Liver (tissue), 9 donors: ENCODE data around the gene DYNLT1. TPM values are rescaled to one million over a fixed set of nuclear protein-coding genes. Genes with fewer than 3 reads are reported as not detected.

ENCODE experiments used
- DNase-seq: peaks from one replicate; pipeline ENCODE4 v3.0.0-alpha.2; 2017; ENCODE audit warnings: low spot score
- H3K27ac ChIP-seq, 2 donors: one replicate each; pipeline ENCODE4 v1.7.0; 2013; ENCODE audit warnings: inconsistent platforms in 2 of 2, low read length in 2 of 2, control low read depth in 1 of 2, low read depth in 1 of 2, mild to moderate bottlenecking in 1 of 2
- H3K27me3 ChIP-seq, 4 donors: one replicate each; pipeline versions ENCODE4 v1.6.1 to v1.7.0; 2013; ENCODE audit warnings: low read length in 3 of 4, inconsistent platforms in 1 of 4, mild to moderate bottlenecking in 1 of 4, moderate library complexity in 1 of 4; ENCODE audit not compliant: control insufficient read depth in 4 of 4, insufficient read depth in 4 of 4
- H3K36me3 ChIP-seq, 4 donors: one replicate each; pipeline versions ENCODE4 v1.6.1 to v1.7.0; 2013; ENCODE audit warnings: low read length in 3 of 4, mild to moderate bottlenecking in 3 of 4, low read depth in 1 of 4, moderate library complexity in 1 of 4; ENCODE audit not compliant: control insufficient read depth in 4 of 4, insufficient read depth in 3 of 4
- H3K4me1 ChIP-seq, 4 donors: one replicate each; pipeline versions ENCODE4 v1.6.1 to v1.7.0; 2013; ENCODE audit warnings: low read length in 3 of 4, mild to moderate bottlenecking in 3 of 4, moderate library complexity in 1 of 4; ENCODE audit not compliant: control insufficient read depth in 4 of 4, insufficient read depth in 4 of 4
- H3K4me3 ChIP-seq, 3 donors: one replicate each; pipeline versions ENCODE4 v1.6.1 to v1.7.0; 2013; ENCODE audit warnings: low read length in 3 of 3, control low read depth in 1 of 3, low read depth in 1 of 3, mild to moderate bottlenecking in 1 of 3
- H3K9ac ChIP-seq, 2 donors: one replicate each; pipeline ENCODE4 v1.7.0; 2013; ENCODE audit warnings: low read length in 2 of 2, mild to moderate bottlenecking in 2 of 2, moderate library complexity in 2 of 2, control low read depth in 1 of 2, low read depth in 1 of 2
- H3K9me3 ChIP-seq, 4 donors: one replicate each; pipeline versions ENCODE4 v1.6.1 to v1.7.0; 2013; ENCODE audit warnings: low read length in 3 of 4; ENCODE audit not compliant: control insufficient read depth in 4 of 4
- ATF3 ChIP-seq: IDR thresholded peaks from 2 replicates; pipeline ENCODE4 v1.6.1; 2016; ENCODE audit warnings: antibody characterized with exemption
- CTCF ChIP-seq: fragments of 150-350 bp; IDR thresholded peaks from 2 replicates; pipeline ENCODE4 v1.5.1; 2017; ENCODE audit warnings: improper control_type of control experiment, low read depth, low read length; ENCODE audit not compliant: missing input control
- EGR1 ChIP-seq, 2 donors: IDR thresholded peaks; 2 replicates each; pipeline ENCODE4 v1.6.1; 2016 to 2018; ENCODE audit warnings: antibody characterized with exemption in 2 of 2, low read depth in 2 of 2
- FOXA1 ChIP-seq: IDR thresholded peaks from 2 replicates; pipeline ENCODE4 v1.6.1; 2016; ENCODE audit warnings: antibody characterized with exemption
- FOXA2 ChIP-seq: IDR thresholded peaks from 2 replicates; pipeline ENCODE4 v1.6.1; 2016; ENCODE audit warnings: antibody characterized with exemption
- GABPA ChIP-seq, 2 donors: IDR thresholded peaks in 1 of 2; conservative IDR thresholded peaks in 1 of 2; 2 replicates each; pipeline ENCODE4 v1.6.1; 2016; ENCODE audit warnings: antibody characterized with exemption in 2 of 2, mild to moderate bottlenecking in 1 of 2, moderate library complexity in 1 of 2
- HNF4A ChIP-seq, 2 donors: conservative IDR thresholded peaks; 2 replicates each; pipeline ENCODE4 v1.6.1; 2016; ENCODE audit warnings: antibody characterized with exemption in 2 of 2, mild to moderate bottlenecking in 2 of 2
- HNF4G ChIP-seq: IDR thresholded peaks from 2 replicates; pipeline ENCODE4 v1.6.1; 2016; ENCODE audit warnings: antibody characterized with exemption
- JUND ChIP-seq, 2 donors: IDR thresholded peaks; 2 replicates each; pipeline ENCODE4 v1.6.1; 2016; ENCODE audit warnings: antibody characterized with exemption in 2 of 2
- MAX ChIP-seq: IDR thresholded peaks from 2 replicates; pipeline ENCODE4 v1.6.1; 2016; ENCODE audit warnings: antibody characterized with exemption
- NR2F2 ChIP-seq: IDR thresholded peaks from 2 replicates; pipeline ENCODE4 v1.6.1; 2016; ENCODE audit warnings: antibody characterized with exemption
- RAD21 ChIP-seq, 2 donors: IDR thresholded peaks; 2 replicates each; pipeline ENCODE4 v1.6.1; 2016; ENCODE audit warnings: antibody characterized with exemption in 2 of 2, mild to moderate bottlenecking in 2 of 2
- RXRA ChIP-seq, 2 donors: IDR thresholded peaks; 2 replicates each; pipeline ENCODE4 v1.6.1; 2017 to 2018; ENCODE audit warnings: antibody characterized with exemption in 2 of 2, mild to moderate bottlenecking in 1 of 2
- SP1 ChIP-seq: IDR thresholded peaks from 2 replicates; pipeline ENCODE4 v1.6.1; 2018; ENCODE audit warnings: antibody characterized with exemption, mild to moderate bottlenecking
- YY1 ChIP-seq: IDR thresholded peaks from 2 replicates; pipeline ENCODE4 v1.6.1; 2016; ENCODE audit warnings: antibody characterized with exemption, mild to moderate bottlenecking
- ZBTB33 ChIP-seq: IDR thresholded peaks from 2 replicates; pipeline ENCODE4 v1.6.1; 2016; ENCODE audit warnings: antibody characterized with exemption
- WGBS: extraction: QIAGEN DNeasy Blood & Tissue Kit; methylation state at CpG from one replicate; pipeline ENCODE4 v1.1.7; 2013; 5-methylcytosine and 5-hydroxymethylcytosine counted together
- polyA plus RNA-seq, 2 donors: library from polyadenylated mRNA; stranded (reverse) in 1 of 2; unstranded in 1 of 2; fragments of 200-250 nt in 1 of 2; fragments of >200 nt in 1 of 2; fragmentation: Nextera tagmentation in 1 of 2; extraction: Ambion mirVana in 1 of 2; gene quantifications; one replicate each; pipeline versions ENCODE4 v1.2.1 to v1.2.3, GENCODE V29; 2013 to 2015
- total RNA-seq, 2 donors: library from RNA; depleted of rRNA; stranded (reverse); fragments of >200 nt; gene quantifications; one replicate each; pipeline ENCODE4 v1.2.3, GENCODE V29; 2014
- donor health status: healthy.
- donor health status: healthy.
- donor health status: healthy.
- donor health status: healthy.
- donor health status: healthy.

DYNLT1 gene
- total and polyA plus RNA-seq, 4 donors = 17.7 to 86.9 (median 38.3) TPM

GRCh38 chr6:158595223-158595622, 49.3 kb downstream of the DYNLT1 start:
- Histone ChIP-seq H3K9ac (no peak overlapping the region), H3K4me1 (no peaks in the 10 kb centered on the region), H3K36me3 (peaks cover 4 to 39% (median 21%) of the 10 kb centered on the region in 4 donors), H3K27ac (no peak overlapping the region), H3K4me3 (no peak overlapping the region), H3K9me3 (no peaks in the 10 kb centered on the region), H3K27me3 (no peaks in the 10 kb centered on the region)
- TF ChIP-seq RAD21 (IDR thresholded peaks at IDR 0.05) = peak; percentile 10 to 49
- no peak for TF ChIP-seq EGR1 (IDR thresholded peaks at IDR 0.05; ENCODE audit: low read depth in 2 of 2)
- no peak for TF ChIP-seq ZBTB33
- TF ChIP-seq MAX = no peak
- no peak for TF ChIP-seq GABPA (IDR thresholded peaks at IDR 0.05 in 1 of 2, conservative IDR thresholded peaks at IDR 0.05 in 1 of 2)
- TF ChIP-seq RXRA (IDR thresholded peaks at IDR 0.05) = no peak
- WGBS = 95% methylated on average over 5 of the region's 5 CpGs
- no peak for DNase-seq

- Histone ChIP-seq H3K27ac (no peak overlapping the region), H3K4me1 (no peaks in the 10 kb centered on the region), H3K36me3 (peaks cover 7 to 42% (median 32%) of the 10 kb centered on the region in 4 donors), H3K9me3 (no peaks in the 10 kb centered on the region), H3K9ac (no peak overlapping the region), H3K4me3 (no peak overlapping the region), H3K27me3 (no peaks in the 10 kb centered on the region)
- WGBS = 99% methylated on average over 3 of the region's 3 CpGs
- DNase-seq = no peak
- TF ChIP-seq MAX (no peak), EGR1 (IDR thresholded peaks at IDR 0.05; ENCODE audit: low read depth in 2 of 2) (no peak), FOXA2 (no peak), FOXA1 (no peak), NR2F2 (no peak), RAD21 (IDR thresholded peaks at IDR 0.05) (no peak)
Measured at GRCh38 chr6:158593670-158594069, 50.9 kb downstream of the DYNLT1 start.

- no peak overlapping the region for H3K27ac ChIP-seq
- H3K9me3 ChIP-seq = no peaks in the 10 kb centered on the region
- WGBS = 97% methylated on average over 4 of the region's 4 CpGs
- H3K9ac ChIP-seq = no peak overlapping the region
- no peak overlapping the region for H3K4me3 ChIP-seq
- H3K4me1 ChIP-seq = no peaks in the 10 kb centered on the region
- DNase-seq = no peak
- H3K27me3 ChIP-seq = no peaks in the 10 kb centered on the region
- TF ChIP-seq ATF3 (no peak), NR2F2 (no peak), FOXA2 (no peak), FOXA1 (no peak), ZBTB33 (no peak), GABPA (IDR thresholded peaks at IDR 0.05 in 1 of 2, conservative IDR thresholded peaks at IDR 0.05 in 1 of 2) (no peak), HNF4G (no peak), RXRA (IDR thresholded peaks at IDR 0.05) (no peak), EGR1 (IDR thresholded peaks at IDR 0.05; ENCODE audit: low read depth in 2 of 2) (no peak), CTCF (no peak), YY1 (no peak), SP1 (no peak), HNF4A (conservative IDR thresholded peaks at IDR 0.05) (no peak), RAD21 (IDR thresholded peaks at IDR 0.05) (no peak), JUND (IDR thresholded peaks at IDR 0.05) (no peak)
- H3K36me3 ChIP-seq = peaks cover 16 to 48% (median 36%) of the 10 kb centered on the region in 4 donors
Measured at GRCh38 chr6:158591810-158592209, 52.7 kb downstream of the DYNLT1 start.
